SK-N-SH treated with all-trans-retinoic acid at 6 μM for 48 hours (cell line): ENCODE results near the gene AMMECR1.

Experiments used
- ATAC-seq: fragments of 200-7000 bp; cut with Tn5 transposase; 3 replicates; pipeline ENCODE4 v1.9.1; 2020; ENCODE audit warnings: mild to moderate bottlenecking, moderate library complexity
- ARNTL ChIP-seq: fragments of 450-650 bp; formaldehyde crosslinking; IDR thresholded peaks from 2 replicates; pipeline ENCODE4 v1.5.0; 2020; ENCODE audit warnings: low read depth, mild to moderate bottlenecking, moderate library complexity, borderline replicate concordance
- BACH2 ChIP-seq: fragments of 250-450 bp; sonication (Bioruptor Pico); IDR thresholded peaks from 2 replicates; pipeline ENCODE4 v1.9.0; 2021; ENCODE audit warnings: mild to moderate bottlenecking, borderline replicate concordance
- CREB5 ChIP-seq: fragments of 250-450 bp; sonication (Bioruptor Pico); IDR thresholded peaks from 2 replicates; pipeline ENCODE4 v1.5.1; 2020; ENCODE audit warnings: low read depth, mild to moderate bottlenecking, moderate library complexity
- CSDC2 ChIP-seq: fragments of 250-450 bp; sonication (Bioruptor Pico); IDR thresholded peaks from 2 replicates; pipeline ENCODE4 v1.5.0; 2020; ENCODE audit warnings: mild to moderate bottlenecking, moderate library complexity
- ESRRG ChIP-seq: fragments of 250-450 bp; sonication (Bioruptor Pico); IDR thresholded peaks from 2 replicates; pipeline ENCODE4 v1.6.1; 2021; ENCODE audit warnings: mild to moderate bottlenecking
- GLIS3 ChIP-seq: fragments of 250-450 bp; sonication (Bioruptor Pico); IDR thresholded peaks from 2 replicates; pipeline ENCODE4 v1.5.0; 2020; ENCODE audit warnings: mild to moderate bottlenecking, moderate library complexity
- ISL1 ChIP-seq: fragments of 250-450 bp; sonication (Bioruptor Pico); IDR thresholded peaks from 2 replicates; pipeline ENCODE4 v2.1.2; 2022; ENCODE audit warnings: mild to moderate bottlenecking, moderate library complexity
- OSR1 ChIP-seq: fragments of 250-450 bp; sonication (Bioruptor Pico); IDR thresholded peaks from 2 replicates; pipeline ENCODE4 v1.8.0; 2022; ENCODE audit warnings: moderate library complexity, mild to moderate bottlenecking, inconsistent platforms
- RARB ChIP-seq: fragments of 250-450 bp; sonication (Bioruptor Pico); IDR thresholded peaks from 2 replicates; pipeline ENCODE4 v1.8.0; 2021; ENCODE audit warnings: mild to moderate bottlenecking, moderate library complexity
- SNAI2 ChIP-seq: fragments of 250-450 bp; sonication (Bioruptor Pico); IDR thresholded peaks from 2 replicates; pipeline ENCODE4 v1.5.0; 2020; ENCODE audit warnings: mild to moderate bottlenecking, moderate library complexity
- TOX ChIP-seq: fragments of 250-450 bp; sonication (Bioruptor Pico); IDR thresholded peaks from 2 replicates; pipeline ENCODE4 v1.8.0; 2021; ENCODE audit warnings: mild to moderate bottlenecking, moderate library complexity, borderline replicate concordance
- TSHZ2 ChIP-seq: fragments of 250-450 bp; sonication (Bioruptor Pico); IDR thresholded peaks from 2 replicates; pipeline ENCODE4 v1.5.0; 2020; ENCODE audit warnings: mild to moderate bottlenecking, moderate library complexity
- ZC3H10 ChIP-seq: fragments of 250-450 bp; sonication (Bioruptor Pico); IDR thresholded peaks from 2 replicates; pipeline ENCODE4 v1.5.1; 2021; ENCODE audit warnings: mild to moderate bottlenecking, moderate library complexity
- ZFP3 ChIP-seq: fragments of 250-450 bp; sonication (Bioruptor Pico); IDR thresholded peaks from 2 replicates; pipeline ENCODE4 v1.5.0; 2020; ENCODE audit warnings: mild to moderate bottlenecking, moderate library complexity
- ZFP30 ChIP-seq: fragments of 450-650 bp; formaldehyde crosslinking; IDR thresholded peaks from 2 replicates; pipeline ENCODE4 v1.5.0; 2022; ENCODE audit warnings: mild to moderate bottlenecking, moderate library complexity
- ZNF565 ChIP-seq: fragments of 450-650 bp; formaldehyde crosslinking; conservative IDR thresholded peaks from 2 replicates; pipeline ENCODE4 v1.5.0; 2020; ENCODE audit warnings: low read depth, mild to moderate bottlenecking, moderate library complexity
- ZNF70 ChIP-seq: fragments of 450-650 bp; formaldehyde crosslinking; IDR thresholded peaks from 2 replicates; pipeline ENCODE4 v1.5.0; 2020; ENCODE audit warnings: mild to moderate bottlenecking, moderate library complexity
- ZNF8 ChIP-seq: fragments of 450-650 bp; formaldehyde crosslinking; IDR thresholded peaks from 2 replicates; pipeline ENCODE4 v1.5.0; 2020; ENCODE audit warnings: mild to moderate bottlenecking, moderate library complexity
- TF ChIP-seq, protein P1 (sequence below): fragments of 250-450 bp; sonication (Bioruptor Pico); IDR thresholded peaks from 2 replicates; pipeline ENCODE4 v1.8.0; 2020; ENCODE audit warnings: mild to moderate bottlenecking, moderate library complexity, borderline replicate concordance
- TF ChIP-seq, protein P2 (sequence below): fragments of 250-450 bp; sonication (Bioruptor Pico); IDR thresholded peaks from 2 replicates; pipeline ENCODE4 v1.5.1; 2021; ENCODE audit warnings: mild to moderate bottlenecking, moderate library complexity

The AMMECR1 gene

GRCh38 chrX:110317820-110318663, at the start of gene AMMECR1:
Gene AMMECR1, minus strand, starts transcription at chrX:110318085. Its CDS starts 14 bp downstream, at chrX:110318071.
- ATAC-seq, result peak; percentile 86

DNA sequence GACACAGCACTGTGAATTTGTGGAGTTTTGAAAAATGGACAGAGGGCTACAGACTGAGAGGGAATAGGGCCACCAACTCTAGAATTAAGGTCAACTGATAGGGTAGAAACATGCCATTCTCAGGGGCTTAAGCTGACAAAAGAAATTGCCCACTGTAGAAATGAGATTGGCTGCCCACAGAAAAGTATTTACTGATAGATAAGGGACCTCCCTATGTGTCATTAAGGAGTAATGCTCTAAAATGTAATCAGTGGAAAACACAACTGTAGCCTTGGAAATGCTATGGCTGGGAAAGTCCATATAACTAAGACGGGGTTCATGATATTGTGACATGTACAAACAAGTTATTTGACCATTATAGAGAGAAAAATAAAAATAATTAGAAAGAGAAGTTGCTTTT, 45.4 kb upstream of the AMMECR1 start:
- no peak for ATAC-seq
- TF ChIP-seq, protein P1, sequence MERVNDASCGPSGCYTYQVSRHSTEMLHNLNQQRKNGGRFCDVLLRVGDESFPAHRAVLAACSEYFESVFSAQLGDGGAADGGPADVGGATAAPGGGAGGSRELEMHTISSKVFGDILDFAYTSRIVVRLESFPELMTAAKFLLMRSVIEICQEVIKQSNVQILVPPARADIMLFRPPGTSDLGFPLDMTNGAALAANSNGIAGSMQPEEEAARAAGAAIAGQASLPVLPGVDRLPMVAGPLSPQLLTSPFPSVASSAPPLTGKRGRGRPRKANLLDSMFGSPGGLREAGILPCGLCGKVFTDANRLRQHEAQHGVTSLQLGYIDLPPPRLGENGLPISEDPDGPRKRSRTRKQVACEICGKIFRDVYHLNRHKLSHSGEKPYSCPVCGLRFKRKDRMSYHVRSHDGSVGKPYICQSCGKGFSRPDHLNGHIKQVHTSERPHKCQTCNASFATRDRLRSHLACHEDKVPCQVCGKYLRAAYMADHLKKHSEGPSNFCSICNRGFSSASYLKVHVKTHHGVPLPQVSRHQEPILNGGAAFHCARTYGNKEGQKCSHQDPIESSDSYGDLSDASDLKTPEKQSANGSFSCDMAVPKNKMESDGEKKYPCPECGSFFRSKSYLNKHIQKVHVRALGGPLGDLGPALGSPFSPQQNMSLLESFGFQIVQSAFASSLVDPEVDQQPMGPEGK (CRISPR knock-in tag), result no peak
- TF ChIP-seq ZNF8 (CRISPR knock-in tag), result no peak
- no peak for TF ChIP-seq BACH2 (CRISPR knock-in tag)
- no peak for TF ChIP-seq ZFP30 (CRISPR knock-in tag)
- no peak for TF ChIP-seq ZFP3 (CRISPR knock-in tag)

More at GRCh38 chrX:110317820-110318663, at the start of gene AMMECR1:
- TF ChIP-seq ZFP30 (CRISPR knock-in tag) (no peak), TSHZ2 (CRISPR knock-in tag) (peak; percentile 43; the same call in 1 of the 2 replicates), CREB5 (CRISPR knock-in tag) (no peak), SNAI2 (CRISPR knock-in tag) (0 out of 2 replicates have a peak, but pooled peaks have one; percentile 32), ZNF70 (no peak), OSR1 (CRISPR knock-in tag) (0 out of 2 replicates have a peak, but pooled peaks have one; percentile 65)

DNA sequence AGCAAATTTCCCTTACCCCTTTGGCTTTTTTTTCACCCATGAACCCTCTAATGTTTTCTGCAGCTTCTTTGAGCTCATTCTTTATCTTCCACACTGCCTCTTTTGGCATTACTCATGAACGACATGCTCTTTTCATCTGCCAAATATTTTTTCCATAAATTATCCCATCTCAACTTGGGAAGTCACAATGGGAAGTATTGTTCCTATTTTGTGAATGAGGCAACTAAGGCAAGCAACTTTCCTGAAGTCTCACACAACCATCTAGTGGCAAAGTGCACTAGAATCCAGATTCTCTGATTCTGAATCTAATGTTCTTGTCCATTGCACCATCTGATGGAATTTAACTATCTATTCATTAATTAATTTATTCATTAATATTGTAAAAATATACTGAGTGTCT, 41.4 kb upstream of the AMMECR1 start:
- ATAC-seq, result no peak
- TF ChIP-seq RARB (no peak), ISL1 (CRISPR knock-in tag) (no peak), CREB5 (CRISPR knock-in tag) (no peak), ZFP30 (CRISPR knock-in tag) (no peak), ZNF70 (no peak), SNAI2 (CRISPR knock-in tag) (no peak), BACH2 (CRISPR knock-in tag) (no peak), ESRRG (no peak), GLIS3 (no peak), ZNF8 (CRISPR knock-in tag) (no peak), ARNTL (CRISPR knock-in tag) (no peak), ZFP3 (CRISPR knock-in tag) (no peak), TOX (CRISPR knock-in tag) (no peak), ZC3H10 (CRISPR knock-in tag) (no peak), OSR1 (CRISPR knock-in tag) (no peak), ZNF565 (no peak), CSDC2 (no peak)
- TF ChIP-seq, protein P2, sequence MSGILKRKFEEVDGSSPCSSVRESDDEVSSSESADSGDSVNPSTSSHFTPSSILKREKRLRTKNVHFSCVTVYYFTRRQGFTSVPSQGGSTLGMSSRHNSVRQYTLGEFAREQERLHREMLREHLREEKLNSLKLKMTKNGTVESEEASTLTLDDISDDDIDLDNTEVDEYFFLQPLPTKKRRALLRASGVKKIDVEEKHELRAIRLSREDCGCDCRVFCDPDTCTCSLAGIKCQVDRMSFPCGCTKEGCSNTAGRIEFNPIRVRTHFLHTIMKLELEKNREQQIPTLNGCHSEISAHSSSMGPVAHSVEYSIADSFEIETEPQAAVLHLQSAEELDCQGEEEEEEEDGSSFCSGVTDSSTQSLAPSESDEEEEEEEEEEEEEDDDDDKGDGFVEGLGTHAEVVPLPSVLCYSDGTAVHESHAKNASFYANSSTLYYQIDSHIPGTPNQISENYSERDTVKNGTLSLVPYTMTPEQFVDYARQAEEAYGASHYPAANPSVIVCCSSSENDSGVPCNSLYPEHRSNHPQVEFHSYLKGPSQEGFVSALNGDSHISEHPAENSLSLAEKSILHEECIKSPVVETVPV (CRISPR knock-in tag), result no peak
